ENCODE measurements around the gene INSIG1. TPM values are rescaled to one million over a fixed set of nuclear protein-coding genes. Genes with fewer than 3 reads are reported as not detected.

The INSIG1 gene
- total and polyA plus RNA-seq, 10 donors: 15.8 to 61.8 (median 27.7) TPM

DNA sequence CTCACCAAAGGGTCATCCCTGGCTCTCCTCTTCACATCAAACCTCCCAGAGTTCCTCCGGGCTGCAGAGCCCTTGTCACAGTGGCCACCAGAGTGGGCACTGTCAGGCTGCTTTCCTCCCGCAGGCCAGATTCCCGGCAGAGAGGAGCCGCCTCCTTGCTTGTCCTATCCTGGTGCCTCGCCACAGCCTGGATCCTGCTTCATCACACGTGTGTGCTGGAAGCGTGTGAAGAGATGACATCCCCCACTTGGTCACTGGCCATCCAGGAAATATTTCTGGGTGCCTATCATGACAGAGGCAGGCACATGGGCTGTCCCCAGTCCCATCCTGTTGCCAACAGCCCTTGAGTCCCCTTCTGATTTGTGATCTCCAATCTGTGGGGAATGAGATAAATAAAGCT is 15.0 kb downstream of the INSIG1 start:
- TF ChIP-seq POLR2AphosphoS5 (IDR thresholded peaks at IDR 0.05) (no peak), POLR2A (IDR thresholded peaks at IDR 0.05) (no peak)
- TF ChIP-seq, protein P1, sequence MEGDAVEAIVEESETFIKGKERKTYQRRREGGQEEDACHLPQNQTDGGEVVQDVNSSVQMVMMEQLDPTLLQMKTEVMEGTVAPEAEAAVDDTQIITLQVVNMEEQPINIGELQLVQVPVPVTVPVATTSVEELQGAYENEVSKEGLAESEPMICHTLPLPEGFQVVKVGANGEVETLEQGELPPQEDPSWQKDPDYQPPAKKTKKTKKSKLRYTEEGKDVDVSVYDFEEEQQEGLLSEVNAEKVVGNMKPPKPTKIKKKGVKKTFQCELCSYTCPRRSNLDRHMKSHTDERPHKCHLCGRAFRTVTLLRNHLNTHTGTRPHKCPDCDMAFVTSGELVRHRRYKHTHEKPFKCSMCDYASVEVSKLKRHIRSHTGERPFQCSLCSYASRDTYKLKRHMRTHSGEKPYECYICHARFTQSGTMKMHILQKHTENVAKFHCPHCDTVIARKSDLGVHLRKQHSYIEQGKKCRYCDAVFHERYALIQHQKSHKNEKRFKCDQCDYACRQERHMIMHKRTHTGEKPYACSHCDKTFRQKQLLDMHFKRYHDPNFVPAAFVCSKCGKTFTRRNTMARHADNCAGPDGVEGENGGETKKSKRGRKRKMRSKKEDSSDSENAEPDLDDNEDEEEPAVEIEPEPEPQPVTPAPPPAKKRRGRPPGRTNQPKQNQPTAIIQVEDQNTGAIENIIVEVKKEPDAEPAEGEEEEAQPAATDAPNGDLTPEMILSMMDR (IDR thresholded peaks at IDR 0.05 in 8 of 11, conservative IDR thresholded peaks at IDR 0.05 in 3 of 11): no peak
- Histone ChIP-seq H3K27ac (no peak overlapping the region), H3K36me3 (peaks cover 4 to 37% (median 25%) of the 10 kb centered on the region in 6 donors), H3K27me3 (replicated peaks in 1 of 7) (peaks cover 0 to 6% (median 0%) of the 10 kb centered on the region in 7 donors), H3K9me3 (no peaks in the 10 kb centered on the region), H3K4me1 (peaks cover 0 to under 1% (median 0%) of the 10 kb centered on the region in 6 donors), H3K4me3 (no peak overlapping the region)
- DNase-seq: no peak
- intact Hi-C loops (cut with DNase I; ENCODE audit: low total_unique reads): no loop called here
- 70 to 89% (median 81%) methylated on average over 7 of the region's 7 CpGs for WGBS, 5 donors

DNA sequence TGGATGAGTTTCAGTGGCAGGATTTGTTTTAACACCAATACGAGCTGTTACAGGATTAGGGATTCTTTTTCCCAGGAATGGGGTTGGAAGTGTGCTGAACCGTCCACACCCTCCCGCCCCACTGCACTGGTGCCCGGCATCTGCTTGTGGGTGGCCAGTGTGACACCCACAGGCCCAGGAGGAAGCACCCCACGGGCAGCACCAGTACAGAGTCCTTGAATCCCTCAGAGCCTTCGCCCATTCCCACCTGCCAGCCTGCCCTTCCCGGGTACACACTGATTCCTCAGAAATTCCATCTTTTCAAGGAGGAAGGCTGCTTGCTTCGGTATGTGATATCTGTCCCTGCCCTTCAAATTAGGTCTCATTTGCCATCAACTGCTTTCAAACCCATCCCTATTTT is 15.4 kb downstream of the INSIG1 start:
- DNase-seq: no peak
- H3K27ac ChIP-seq: no peak overlapping the region
- 77 to 90% (median 79%) methylated on average over 8 of the region's 8 CpGs for WGBS, 5 donors
- intact Hi-C loops (cut with DNase I; ENCODE audit: low total_unique reads): no loop called here
- no peak overlapping the region for H3K4me3 ChIP-seq
- no peaks in the 10 kb centered on the region for H3K9me3 ChIP-seq
- no peaks in the 10 kb centered on the region for H3K4me1 ChIP-seq
- H3K27me3 ChIP-seq (replicated peaks in 1 of 7): peaks cover 0 to 6% (median 0%) of the 10 kb centered on the region in 7 donors
- TF ChIP-seq POLR2A (IDR thresholded peaks at IDR 0.05): no peak
- TF ChIP-seq POLR2AphosphoS5 (IDR thresholded peaks at IDR 0.05): no peak
- TF ChIP-seq, protein P1 (IDR thresholded peaks at IDR 0.05 in 8 of 11, conservative IDR thresholded peaks at IDR 0.05 in 3 of 11): no peak
- peaks cover 4 to 32% (median 21%) of the 10 kb centered on the region in 6 donors for H3K36me3 ChIP-seq

DNA sequence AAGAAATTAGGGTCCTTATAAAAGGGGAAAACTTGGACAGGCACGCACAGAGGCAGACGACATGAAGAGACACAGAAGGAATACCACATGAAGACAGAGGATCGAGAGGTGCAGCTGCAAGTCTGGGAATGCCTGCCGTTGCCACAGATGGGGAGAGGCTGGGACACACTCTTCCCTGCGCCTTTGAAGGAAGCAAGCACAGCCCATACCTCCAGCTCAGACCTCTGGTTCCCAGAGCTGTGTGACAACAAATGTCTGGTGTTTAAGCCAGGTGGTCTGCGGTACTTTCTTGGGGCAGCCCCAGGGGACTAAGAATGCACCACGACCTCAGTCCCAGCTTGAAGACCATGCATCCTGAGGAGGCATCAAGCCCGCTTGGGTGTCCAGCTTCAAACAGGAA is 18.3 kb downstream of the INSIG1 start:
- H3K4me1 ChIP-seq: no peaks in the 10 kb centered on the region
- intact Hi-C loops (cut with DNase I; ENCODE audit: low total_unique reads): no loop called here
- no peak overlapping the region for H3K4me3 ChIP-seq
- TF ChIP-seq POLR2AphosphoS5 (IDR thresholded peaks at IDR 0.05): no peak
- TF ChIP-seq POLR2A (IDR thresholded peaks at IDR 0.05): no peak
- TF ChIP-seq, protein P1 (IDR thresholded peaks at IDR 0.05 in 8 of 11, conservative IDR thresholded peaks at IDR 0.05 in 3 of 11): no peak
- no peaks in the 10 kb centered on the region for H3K9me3 ChIP-seq
- no peak overlapping the region for H3K27ac ChIP-seq
- DNase-seq: no peak
- peaks cover 0 to 3% (median 0%) of the 10 kb centered on the region in 6 donors for H3K36me3 ChIP-seq
- 65 to 76% (median 67%) methylated on average over 5 to 8 of the region's 8 CpGs for WGBS, 5 donors
- H3K27me3 ChIP-seq (replicated peaks in 1 of 7): peaks cover 0 to 6% (median 0%) of the 10 kb centered on the region in 7 donors

DNA sequence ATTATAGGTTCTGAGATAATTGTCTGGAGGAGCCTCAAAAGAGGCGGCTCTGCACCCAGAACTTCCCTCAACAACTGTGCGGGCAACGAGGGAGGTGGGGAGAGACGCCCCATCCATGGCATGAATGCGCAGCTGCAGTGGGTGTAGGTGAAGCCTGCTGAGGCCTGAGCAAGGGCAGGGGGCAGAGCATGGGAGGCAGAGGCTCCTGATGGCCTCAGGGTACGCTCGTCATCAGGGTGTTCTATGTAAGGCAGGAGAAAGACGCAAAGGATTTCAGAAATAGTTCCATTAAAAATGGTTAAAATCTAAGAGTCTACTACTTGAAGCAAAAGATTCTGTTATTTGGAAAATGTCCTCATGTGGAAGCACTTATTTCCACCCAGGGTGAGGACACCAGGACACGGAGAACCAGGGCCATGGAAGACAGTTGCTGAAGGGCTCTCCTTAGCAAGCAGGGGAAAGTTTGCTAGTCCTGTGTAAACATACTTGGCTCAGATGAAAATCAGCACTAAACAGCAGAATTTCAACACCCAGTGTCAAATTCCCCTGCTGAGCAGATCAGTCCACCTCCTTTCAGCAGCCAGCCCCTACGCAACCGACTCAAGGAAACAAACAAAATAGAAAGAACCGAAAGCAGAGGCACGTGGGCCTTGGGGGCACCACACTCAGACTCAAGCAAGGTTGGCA is 18.9 kb downstream of the INSIG1 start:
- Histone ChIP-seq H3K4me3 (no peak overlapping the region), H3K36me3 (no peaks in the 10 kb centered on the region), H3K27me3 (replicated peaks in 1 of 7) (peaks cover 0 to 6% (median 0%) of the 10 kb centered on the region in 7 donors), H3K9me3 (no peaks in the 10 kb centered on the region), H3K4me1 (no peaks in the 10 kb centered on the region), H3K27ac (no peak overlapping the region)
- no peak for DNase-seq
- intact Hi-C loops (cut with DNase I; ENCODE audit: low total_unique reads): no loop called here
- TF ChIP-seq POLR2AphosphoS5 (IDR thresholded peaks at IDR 0.05): no peak
- WGBS, 5 donors: 75 to 79% (median 77%) methylated on average over 13 of the region's 13 CpGs
